HEK293 (cell line): Measurements from ENCODE around the gene DNAJC7.

Experiments used
- CTCF ChIP-seq: fragments of 450-650 bp; formaldehyde crosslinking; IDR thresholded peaks from 2 replicates; pipeline ENCODE4 v1.5.1; 2016; ENCODE audit warnings: missing biosample characterization, missing genetic modification characterization
- REPIN1 ChIP-seq: fragments of 450-650 bp; formaldehyde crosslinking; IDR thresholded peaks from 2 replicates; pipeline ENCODE4 v1.5.1; 2017; ENCODE audit warnings: missing biosample characterization, missing genetic modification characterization, low read depth
- SP2 ChIP-seq: fragments of 450-650 bp; formaldehyde crosslinking; IDR thresholded peaks from 2 replicates; pipeline ENCODE4 v1.5.1; 2016; ENCODE audit warnings: missing biosample characterization, missing genetic modification characterization
- TCF7L2 ChIP-seq: IDR thresholded peaks from 2 replicates; pipeline ENCODE4 v1.6.1; 2011; ENCODE audit warnings: low read depth, mild to moderate bottlenecking, inconsistent platforms, low read length, moderate library complexity, borderline replicate concordance
- ZBTB20 ChIP-seq: fragments of 450-650 bp; formaldehyde crosslinking; IDR thresholded peaks from 2 replicates; pipeline ENCODE4 v1.5.1; 2016; ENCODE audit warnings: missing biosample characterization, missing genetic modification characterization
- ZBTB7A ChIP-seq: fragments of 450-650 bp; formaldehyde crosslinking; IDR thresholded peaks from 2 replicates; pipeline ENCODE4 v1.5.1; 2016; ENCODE audit warnings: low read depth, missing biosample characterization, missing genetic modification characterization
- ZNF639 ChIP-seq: fragments of 450-650 bp; formaldehyde crosslinking; IDR thresholded peaks from 2 replicates; pipeline ENCODE4 v1.5.1; 2016; ENCODE audit warnings: missing biosample characterization, missing genetic modification characterization

DNA sequence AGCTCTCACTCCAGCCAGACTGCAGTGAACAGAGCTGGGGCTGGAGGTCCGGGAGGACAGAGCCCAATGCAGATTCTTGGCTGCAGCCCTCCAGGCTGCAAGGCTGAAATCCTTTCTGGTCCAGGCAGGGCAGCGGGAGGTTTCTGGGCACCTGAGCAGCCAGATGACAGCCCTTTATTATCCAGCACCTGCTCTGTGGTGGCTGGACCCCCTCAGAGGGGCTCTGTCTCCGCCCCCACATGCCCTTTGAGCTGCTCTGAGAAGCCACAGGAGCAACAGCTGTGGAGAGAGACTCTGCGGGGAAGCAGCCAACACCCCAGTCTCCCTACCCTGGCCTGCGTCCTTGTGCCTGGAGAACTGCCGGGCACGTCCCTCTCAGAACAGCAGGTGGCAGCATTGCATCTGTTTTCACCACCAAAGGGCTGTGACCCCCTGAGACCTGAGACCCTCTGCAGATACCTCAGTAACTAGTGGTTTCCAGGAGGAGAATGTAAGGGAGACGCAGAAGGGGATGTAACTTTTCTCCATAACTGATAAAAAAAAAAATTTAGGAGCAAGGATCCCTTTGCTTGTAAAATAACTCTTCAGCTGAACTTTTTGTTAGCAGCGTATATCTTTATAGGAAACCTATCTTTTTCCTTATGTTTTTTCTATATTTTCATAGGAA is 54.3 kb downstream of the DNAJC7 start:
- TF ChIP-seq ZNF639 (tag by site-specific recombination): no peak
- TF ChIP-seq SP2 (tag by site-specific recombination): no peak
- TF ChIP-seq REPIN1 (tag by site-specific recombination): no peak
- no peak for TF ChIP-seq ZBTB7A
- no peak for TF ChIP-seq TCF7L2
- no peak for TF ChIP-seq ZBTB20
- TF ChIP-seq CTCF: peak; percentile 88
